Fibroblast of pulmonary artery (primary cell): ENCODE measurements around the gene BRINP1.

Source experiments
- DNase-seq: peaks from one replicate; pipeline ENCODE4 v3.0.0-alpha.2; 2010; ENCODE audit warnings: low read depth
- H3K4me3 ChIP-seq: replicated peaks from 2 replicates; pipeline ENCODE4 v1.5.1; 2011; ENCODE audit warnings: low read depth, mild to moderate bottlenecking, control low read depth, low read length, moderate library complexity
- CTCF ChIP-seq: IDR thresholded peaks from 2 replicates; pipeline ENCODE4 v1.5.1; 2011; ENCODE audit warnings: mild to moderate bottlenecking, control low read depth, low read length, inconsistent platforms; ENCODE audit errors: missing control alignments

Gene BRINP1

GRCh38 chr9:119154527-119154926 lies 214.7 kb downstream of the BRINP1 start:
- DNase-seq: no peak
- no peak for TF ChIP-seq CTCF
- H3K4me3 ChIP-seq: no peak overlapping the region

GRCh38 chr9:119153402-119153801 lies 215.8 kb downstream of the BRINP1 start:
- no peak for DNase-seq
- TF ChIP-seq CTCF: no peak
- no peak overlapping the region for H3K4me3 ChIP-seq

GRCh38 chr9:119148855-119149254 lies 220.4 kb downstream of the BRINP1 start:
- TF ChIP-seq CTCF: no peak
- no peak overlapping the region for H3K4me3 ChIP-seq
- no peak for DNase-seq

GRCh38 chr9:119137479-119137878 lies 231.8 kb downstream of the BRINP1 start:
- DNase-seq: no peak
- no peak overlapping the region for H3K4me3 ChIP-seq
- TF ChIP-seq CTCF: no peak

- no peak overlapping the region for H3K4me3 ChIP-seq
- no peak for TF ChIP-seq CTCF
- DNase-seq: no peak
These were observed 243.2 kb downstream of the BRINP1 start for GRCh38 chr9:119126040-119126439.

- DNase-seq: no peak
- H3K4me3 ChIP-seq: no peak overlapping the region
- TF ChIP-seq CTCF: no peak
These were observed 247.3 kb downstream of the BRINP1 start for GRCh38 chr9:119121899-119122298.

- no peak overlapping the region for H3K4me3 ChIP-seq
- no peak for DNase-seq
- no peak for TF ChIP-seq CTCF
These were observed 251.8 kb downstream of the BRINP1 start for GRCh38 chr9:119117409-119117808.
